ENCODE data around the gene FOXO1.

Gene FOXO1

DNA sequence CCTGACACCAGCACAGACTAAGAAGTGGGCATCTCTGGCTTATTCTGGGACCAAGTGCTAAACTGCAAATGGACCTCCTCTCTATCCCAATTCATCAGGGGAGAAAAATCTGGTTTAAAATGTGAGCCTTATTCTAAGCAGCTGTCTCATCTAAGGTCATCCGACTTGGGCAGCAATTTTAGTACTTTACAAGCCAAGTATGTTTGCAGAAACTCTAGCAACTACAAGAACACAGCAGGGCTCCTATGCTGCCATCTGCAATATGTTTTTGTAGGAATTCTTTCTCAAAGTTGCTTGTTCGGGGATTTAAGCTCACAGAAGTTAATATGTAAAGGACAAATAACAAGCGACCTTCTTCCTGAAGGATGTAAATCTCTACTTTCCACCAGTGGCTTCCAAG lies 113.1 kb downstream of the FOXO1 start:
- no peak for DNase-seq (ENCODE audit: low read depth)
- H3K4me3 ChIP-seq (ENCODE audit: low read depth, low read length) = no peak overlapping the region
- TF ChIP-seq POLR2A (IDR thresholded peaks at IDR 0.05; ENCODE audit: extremely low read depth, insufficient read length) = no peak
- no peak for TF ChIP-seq MYC (IDR thresholded peaks at IDR 0.05; ENCODE audit: low read depth, low read length)
- TF ChIP-seq, protein P1, sequence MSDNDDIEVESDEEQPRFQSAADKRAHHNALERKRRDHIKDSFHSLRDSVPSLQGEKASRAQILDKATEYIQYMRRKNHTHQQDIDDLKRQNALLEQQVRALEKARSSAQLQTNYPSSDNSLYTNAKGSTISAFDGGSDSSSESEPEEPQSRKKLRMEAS (IDR thresholded peaks at IDR 0.05; ENCODE audit: low read depth, low read length) = no peak
- TF ChIP-seq, protein P2, sequence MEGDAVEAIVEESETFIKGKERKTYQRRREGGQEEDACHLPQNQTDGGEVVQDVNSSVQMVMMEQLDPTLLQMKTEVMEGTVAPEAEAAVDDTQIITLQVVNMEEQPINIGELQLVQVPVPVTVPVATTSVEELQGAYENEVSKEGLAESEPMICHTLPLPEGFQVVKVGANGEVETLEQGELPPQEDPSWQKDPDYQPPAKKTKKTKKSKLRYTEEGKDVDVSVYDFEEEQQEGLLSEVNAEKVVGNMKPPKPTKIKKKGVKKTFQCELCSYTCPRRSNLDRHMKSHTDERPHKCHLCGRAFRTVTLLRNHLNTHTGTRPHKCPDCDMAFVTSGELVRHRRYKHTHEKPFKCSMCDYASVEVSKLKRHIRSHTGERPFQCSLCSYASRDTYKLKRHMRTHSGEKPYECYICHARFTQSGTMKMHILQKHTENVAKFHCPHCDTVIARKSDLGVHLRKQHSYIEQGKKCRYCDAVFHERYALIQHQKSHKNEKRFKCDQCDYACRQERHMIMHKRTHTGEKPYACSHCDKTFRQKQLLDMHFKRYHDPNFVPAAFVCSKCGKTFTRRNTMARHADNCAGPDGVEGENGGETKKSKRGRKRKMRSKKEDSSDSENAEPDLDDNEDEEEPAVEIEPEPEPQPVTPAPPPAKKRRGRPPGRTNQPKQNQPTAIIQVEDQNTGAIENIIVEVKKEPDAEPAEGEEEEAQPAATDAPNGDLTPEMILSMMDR (IDR thresholded peaks at IDR 0.05; ENCODE audit: low read depth, low read length) = no peak

DNA sequence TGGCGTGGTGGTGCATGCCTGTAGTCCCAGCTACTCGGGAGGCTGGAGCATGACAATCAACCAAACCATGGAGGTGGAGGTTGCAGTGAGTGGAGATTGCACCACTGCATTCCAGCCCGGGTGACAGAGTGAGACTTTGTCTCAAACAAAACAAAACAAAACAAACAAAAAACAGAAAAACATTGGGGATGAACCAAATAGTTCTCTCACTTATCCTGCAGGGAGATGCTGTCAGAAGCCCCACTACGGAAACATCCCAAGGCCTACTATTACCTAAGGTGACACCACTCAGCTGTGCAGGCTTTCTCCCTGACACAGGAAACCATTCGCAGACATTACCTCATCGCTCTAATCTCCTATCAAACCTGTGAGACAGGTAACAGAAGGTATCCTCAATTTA lies 113.5 kb downstream of the FOXO1 start:
- no peak overlapping the region for H3K4me3 ChIP-seq (ENCODE audit: low read depth, low read length)
- no peak for DNase-seq (ENCODE audit: low read depth)
- TF ChIP-seq, protein P2 (IDR thresholded peaks at IDR 0.05; ENCODE audit: low read depth, low read length) = no peak
- TF ChIP-seq, protein P1 (IDR thresholded peaks at IDR 0.05; ENCODE audit: low read depth, low read length) = no peak
- no peak for TF ChIP-seq MYC (IDR thresholded peaks at IDR 0.05; ENCODE audit: low read depth, low read length)
- TF ChIP-seq POLR2A (IDR thresholded peaks at IDR 0.05; ENCODE audit: extremely low read depth, insufficient read length) = no peak

DNA sequence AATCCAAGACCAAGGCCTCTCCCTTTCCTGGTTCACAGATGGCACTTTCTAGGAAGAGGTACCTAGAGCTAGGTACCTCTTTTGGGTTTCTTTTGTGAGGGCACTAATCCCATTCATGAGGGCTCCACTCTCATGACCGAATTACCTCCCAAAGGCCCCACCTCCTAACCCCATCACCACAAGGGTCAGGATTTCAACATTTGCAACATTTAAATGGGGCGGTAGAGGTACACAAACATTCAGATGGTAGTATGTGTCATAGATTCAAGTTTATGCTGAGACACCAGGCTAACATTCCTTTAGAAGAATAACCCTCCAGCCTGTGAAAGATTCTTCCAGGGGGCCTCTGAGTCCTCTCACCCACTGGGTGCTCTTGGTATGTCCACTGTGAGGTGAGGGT lies 116.3 kb downstream of the FOXO1 start:
- DNase-seq (ENCODE audit: low read depth) = no peak
- TF ChIP-seq, protein P1 (IDR thresholded peaks at IDR 0.05; ENCODE audit: low read depth, low read length) = no peak
- TF ChIP-seq, protein P2 (IDR thresholded peaks at IDR 0.05; ENCODE audit: low read depth, low read length) = no peak
- TF ChIP-seq MYC (IDR thresholded peaks at IDR 0.05; ENCODE audit: low read depth, low read length) (no peak), POLR2A (IDR thresholded peaks at IDR 0.05; ENCODE audit: extremely low read depth, insufficient read length) (no peak)
- H3K4me3 ChIP-seq (ENCODE audit: low read depth, low read length) = no peak overlapping the region

- DNase-seq (ENCODE audit: low read depth) = no peak
- TF ChIP-seq MYC (IDR thresholded peaks at IDR 0.05; ENCODE audit: low read depth, low read length) (no peak), POLR2A (IDR thresholded peaks at IDR 0.05; ENCODE audit: extremely low read depth, insufficient read length) (no peak)
- no peak overlapping the region for H3K4me3 ChIP-seq (ENCODE audit: low read depth, low read length)
These were observed 116.8 kb downstream of the FOXO1 start for GRCh38 chr13:40549500-40550094.

DNA sequence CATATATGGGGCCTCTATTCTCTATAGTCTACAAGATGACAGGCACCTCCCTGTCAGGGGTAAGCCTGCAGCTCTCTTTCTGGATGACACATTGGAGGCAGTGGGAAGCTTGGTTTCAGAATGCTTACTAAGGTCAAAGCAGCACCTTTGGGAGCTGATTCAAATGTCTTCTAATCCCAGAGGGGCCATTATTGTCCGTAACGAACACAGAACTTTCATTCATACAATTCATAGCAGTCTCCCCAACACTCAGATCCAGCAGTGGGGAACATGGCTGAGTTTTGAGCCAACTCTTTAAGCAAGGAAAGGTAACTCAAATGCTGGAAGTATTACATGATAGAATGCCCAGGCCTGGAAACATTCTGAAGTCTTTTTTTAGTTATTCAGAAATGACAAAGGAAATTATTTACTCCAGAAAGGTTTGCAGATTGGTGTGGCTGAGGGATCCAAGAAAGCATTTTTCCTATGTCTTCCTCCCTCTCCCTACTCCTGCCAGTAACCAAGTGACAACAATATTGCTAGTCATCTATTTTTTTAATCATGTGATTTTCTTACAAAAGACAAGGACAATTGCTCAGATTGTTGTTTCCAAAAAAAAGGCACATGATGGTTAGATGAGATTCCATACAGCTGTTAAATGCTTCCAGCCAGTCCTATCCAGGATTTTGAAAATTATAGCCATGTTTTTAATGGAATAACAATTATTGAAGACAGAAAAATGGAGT lies 118.7 kb downstream of the FOXO1 start:
- peak; percentile 18 for DNase-seq (ENCODE audit: low read depth)
- TF ChIP-seq, protein P1 (IDR thresholded peaks at IDR 0.05; ENCODE audit: low read depth, low read length) = no peak
- no peak for TF ChIP-seq MYC (IDR thresholded peaks at IDR 0.05; ENCODE audit: low read depth, low read length)
- no peak for TF ChIP-seq POLR2A (IDR thresholded peaks at IDR 0.05; ENCODE audit: extremely low read depth, insufficient read length)
- TF ChIP-seq, protein P2 (IDR thresholded peaks at IDR 0.05; ENCODE audit: low read depth, low read length) = no peak
- H3K4me3 ChIP-seq (ENCODE audit: low read depth, low read length) = no peak overlapping the region

DNA sequence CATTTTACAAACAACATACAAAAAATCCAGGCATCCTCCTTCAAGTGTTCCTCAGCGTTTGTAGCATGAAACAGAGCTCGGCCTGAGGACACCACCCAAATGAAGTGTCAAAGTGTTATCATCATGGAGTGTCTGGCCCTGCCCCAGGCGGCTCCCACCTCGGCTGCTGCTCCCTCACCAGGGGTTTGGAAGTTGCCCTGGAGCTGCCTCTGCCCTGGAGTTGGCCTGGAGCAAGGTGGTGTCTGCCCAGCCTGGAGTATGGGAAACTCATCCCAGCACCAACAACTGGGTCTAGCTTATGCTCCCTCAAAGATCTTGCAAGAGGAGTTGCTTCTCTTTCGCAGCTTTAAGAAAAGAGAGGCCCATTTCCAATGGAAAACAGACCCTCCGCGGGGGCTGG lies 120.4 kb downstream of the FOXO1 start:
- TF ChIP-seq, protein P2 (IDR thresholded peaks at IDR 0.05; ENCODE audit: low read depth, low read length) = no peak
- TF ChIP-seq POLR2A (IDR thresholded peaks at IDR 0.05; ENCODE audit: extremely low read depth, insufficient read length) = no peak
- TF ChIP-seq, protein P1 (IDR thresholded peaks at IDR 0.05; ENCODE audit: low read depth, low read length) = no peak
- TF ChIP-seq MYC (IDR thresholded peaks at IDR 0.05; ENCODE audit: low read depth, low read length) = no peak
- no peak for DNase-seq (ENCODE audit: low read depth)

More for the DNA sequence above, 120.4 kb downstream of the FOXO1 start:
- H3K4me3 ChIP-seq (ENCODE audit: low read depth, low read length) = no peak overlapping the region
